NCI-H82 (cell line): ENCODE measurements around the gene ZBTB16.
A peak's percentile ranks its signal among the peaks of the same experiment; 100 is the strongest.
"Not testable (repeated sequence)": the region's sequence is repeated elsewhere in the genome, so short reads cannot be mapped to it uniquely, and the experiment has no call there.

Experiments used
- DNase-seq: peaks from one replicate; lab custom pipeline; 2025; lab: John Stamatoyannopoulos, UW

ZBTB16 gene

DNA sequence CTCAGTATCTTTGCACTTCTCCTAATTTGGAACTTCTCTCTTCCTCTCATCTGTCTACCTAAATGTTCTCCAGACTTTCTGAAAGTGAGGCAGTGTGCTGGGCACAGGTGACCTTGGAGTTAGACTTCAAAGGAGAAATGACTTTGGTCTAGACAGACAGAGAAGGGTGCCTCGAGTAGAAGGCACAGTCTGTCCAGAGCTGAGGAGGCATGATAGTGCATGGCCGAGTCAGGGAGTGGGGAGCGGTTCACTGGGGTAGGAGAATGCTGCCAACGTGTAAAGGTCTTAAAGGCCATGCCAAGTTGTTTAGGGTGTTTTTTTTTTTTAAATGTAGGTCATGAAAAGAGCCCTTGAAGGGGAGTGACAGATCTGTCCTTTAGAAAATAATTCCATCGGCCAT lies 17.3 kb upstream of the ZBTB16 start:
- no peak for DNase-seq

DNA sequence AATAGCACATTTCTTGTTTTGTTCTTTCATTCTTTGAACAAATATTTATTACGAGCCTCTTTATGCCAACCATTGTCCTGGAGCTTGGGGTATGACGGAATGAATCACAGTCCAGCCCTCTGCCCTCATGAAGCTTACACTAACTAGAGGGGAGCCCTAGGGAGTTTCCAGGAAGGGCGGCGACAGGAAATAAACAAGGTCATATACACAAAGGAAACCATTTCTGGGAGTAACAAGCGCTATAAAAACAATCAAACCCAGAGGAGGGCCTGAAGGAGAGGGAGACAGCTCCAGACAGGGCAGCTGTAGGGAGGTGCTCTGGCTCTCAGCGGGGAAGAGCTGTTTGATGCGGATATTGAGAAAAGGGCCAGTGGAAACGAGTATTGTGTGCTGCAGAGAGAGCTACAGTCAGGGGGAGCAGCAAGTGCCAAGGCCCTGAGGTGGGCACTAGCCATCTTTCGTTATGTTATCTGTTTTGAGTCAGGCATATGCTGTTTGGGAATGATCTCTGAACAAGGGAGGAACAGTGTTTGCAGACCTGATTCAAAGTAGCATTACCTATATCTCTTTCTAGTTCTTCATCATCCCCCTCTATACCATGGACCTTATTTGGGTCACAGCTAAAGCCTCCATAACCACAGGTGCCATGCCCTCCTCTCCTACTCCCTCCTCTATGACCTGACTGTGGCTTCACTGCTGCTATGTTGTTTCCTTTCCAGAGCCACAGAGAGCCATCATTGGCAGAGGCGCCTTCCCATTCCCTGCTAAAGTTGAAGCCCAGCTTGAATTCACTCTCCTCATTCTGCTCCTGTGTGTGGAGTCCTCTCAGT lies 15.3 kb upstream of the ZBTB16 start:
- no peak for DNase-seq

DNA sequence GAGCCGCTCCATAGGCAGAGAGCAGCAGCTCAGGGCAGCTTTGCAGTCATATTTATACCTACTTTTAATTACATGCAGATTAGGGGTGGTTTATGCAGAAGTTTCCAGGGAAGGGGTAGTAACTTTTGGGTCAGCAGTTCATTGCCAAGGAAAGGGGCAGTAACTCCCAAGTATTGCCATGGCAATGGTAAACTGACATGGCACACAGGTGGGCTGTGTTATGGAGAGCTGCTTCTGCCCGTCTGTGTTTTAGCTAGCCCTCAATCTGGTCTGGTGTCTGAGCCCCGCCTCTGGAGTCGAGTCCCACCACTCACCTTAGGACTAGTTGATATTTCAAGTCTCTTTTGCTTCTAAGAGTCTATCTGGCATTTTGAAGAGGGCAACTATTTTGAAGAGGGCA lies 12.2 kb upstream of the ZBTB16 start:
- no peak for DNase-seq

DNA sequence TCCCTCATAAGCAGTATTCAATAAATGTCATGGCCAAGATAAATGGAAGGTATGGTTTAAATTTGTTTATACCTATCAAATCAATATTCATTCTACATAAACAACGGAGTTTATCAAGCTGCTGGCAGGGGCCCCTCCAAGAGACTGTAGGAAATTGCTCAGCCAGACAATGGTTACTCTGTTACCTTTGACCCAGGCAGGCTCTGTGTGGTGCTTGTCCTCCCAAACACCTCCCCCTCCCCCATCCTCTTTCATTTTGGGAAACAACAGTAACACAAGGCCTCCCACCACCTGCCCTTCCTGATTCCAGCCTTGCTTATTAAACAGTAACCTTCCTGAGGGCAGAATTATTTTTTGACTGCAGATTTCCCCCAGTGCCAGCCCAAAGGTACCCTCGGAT lies 10.5 kb upstream of the ZBTB16 start:
- DNase-seq = no peak

DNA sequence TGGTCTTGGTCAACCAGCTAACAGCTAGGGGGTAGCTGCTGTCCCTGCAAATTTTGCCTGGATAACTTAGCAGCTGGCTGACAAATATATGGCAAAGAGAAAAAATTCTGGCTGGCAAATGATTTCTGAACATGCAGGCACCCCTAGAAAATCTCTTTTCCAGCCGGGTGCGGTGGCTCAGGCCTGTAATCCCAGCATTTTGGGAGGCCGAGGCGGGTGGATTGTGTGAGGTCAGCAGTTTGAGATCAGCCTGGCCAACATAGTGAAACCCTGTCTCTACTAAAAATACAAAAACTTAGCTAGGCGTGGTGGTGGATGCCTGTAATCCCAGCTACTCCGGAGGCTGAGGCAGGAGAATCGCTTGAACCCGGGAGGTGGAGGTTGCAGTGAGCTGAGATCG lies 9.7 kb upstream of the ZBTB16 start:
- DNase-seq = not testable (repeated sequence)

DNA sequence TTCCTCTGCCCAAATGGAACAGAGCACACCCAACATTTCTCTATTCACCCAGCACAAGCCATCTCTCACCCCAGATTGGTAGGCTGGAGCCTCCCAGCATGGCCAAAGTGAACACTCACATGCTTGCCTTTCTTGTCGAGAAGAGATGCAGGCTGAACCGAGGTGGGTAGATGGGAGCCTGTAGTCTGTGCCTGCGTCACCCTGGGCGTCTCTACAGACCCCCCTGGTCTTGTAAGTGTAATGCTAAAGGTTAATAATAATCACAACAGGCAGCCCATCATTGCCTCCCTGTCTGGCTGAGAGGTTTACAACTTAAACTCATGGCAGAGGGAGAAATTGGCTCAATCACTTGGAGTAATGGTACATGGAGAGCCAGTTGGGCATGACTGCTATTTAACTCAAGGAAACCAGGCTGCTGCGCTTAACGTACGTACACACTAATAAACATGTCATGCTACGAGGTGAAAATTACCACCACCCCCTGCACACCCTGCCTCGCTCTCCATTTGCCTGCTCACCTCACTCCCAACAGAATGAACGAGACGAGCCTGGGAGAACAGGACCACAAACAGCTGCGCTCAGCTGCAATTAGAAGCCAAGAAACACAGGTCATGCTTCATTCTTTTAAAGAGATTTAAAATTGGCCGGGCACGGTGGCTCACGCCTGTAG lies 9.1 kb upstream of the ZBTB16 start:
- DNase-seq = no peak

DNA sequence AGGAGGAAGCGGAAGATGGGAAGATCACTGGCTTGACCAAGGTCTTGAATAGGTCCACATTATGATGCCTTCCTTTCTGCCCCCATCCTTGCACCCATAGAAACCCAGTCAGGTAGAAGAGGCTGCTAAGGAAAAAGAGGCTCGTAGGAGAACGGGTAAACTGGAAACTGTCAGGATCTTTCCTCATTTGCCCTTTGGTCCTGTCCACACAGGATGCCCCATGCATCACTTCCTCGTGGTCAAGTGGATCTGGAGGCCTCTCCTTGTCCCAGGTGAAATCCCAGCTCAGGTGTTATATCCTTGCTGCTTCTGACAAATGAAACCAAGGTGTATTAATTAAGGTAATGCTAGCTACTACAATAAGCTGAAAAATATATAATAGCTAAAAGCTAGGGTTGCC lies 8.0 kb upstream of the ZBTB16 start:
- DNase-seq = no peak

DNA sequence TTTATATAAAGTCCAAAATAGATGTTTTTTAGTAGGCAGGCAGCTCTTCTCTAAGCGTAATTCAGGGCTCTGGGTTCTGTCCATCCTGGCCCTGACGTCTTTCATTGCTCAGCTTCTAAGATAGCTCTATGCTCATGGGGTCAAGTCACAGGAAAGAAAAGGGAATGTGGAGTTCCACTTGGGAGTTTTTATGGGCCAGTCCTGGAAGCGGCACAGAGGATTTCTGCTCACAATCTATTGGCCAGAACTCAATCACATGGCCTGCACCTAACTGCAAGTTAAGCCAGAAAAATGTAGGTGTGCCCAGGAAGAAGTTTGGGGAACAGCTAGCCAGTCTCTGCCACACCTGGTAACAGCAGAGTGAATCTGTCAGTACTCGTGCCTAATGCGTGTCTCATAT lies 7.4 kb upstream of the ZBTB16 start:
- DNase-seq = no peak

DNA sequence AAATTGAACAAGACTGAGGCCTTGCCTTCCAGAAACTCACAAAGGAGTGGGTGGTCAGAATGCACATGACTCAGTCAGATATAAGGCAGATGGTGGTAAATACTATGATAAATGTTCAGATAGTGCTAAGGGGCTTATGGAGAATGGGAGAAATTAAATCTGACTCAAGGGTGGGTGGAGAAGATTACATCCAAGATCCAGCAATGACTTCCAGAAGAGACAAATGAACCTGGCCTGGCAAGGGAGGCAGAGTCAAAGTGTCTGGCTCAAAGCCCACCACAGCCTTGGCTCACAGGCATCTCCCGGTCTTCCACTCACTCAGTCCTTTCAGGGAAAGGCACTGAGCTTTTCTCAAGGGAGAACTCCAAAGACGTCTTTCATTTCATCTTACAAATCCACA lies 6.1 kb upstream of the ZBTB16 start:
- peak; percentile 41 for DNase-seq

DNA sequence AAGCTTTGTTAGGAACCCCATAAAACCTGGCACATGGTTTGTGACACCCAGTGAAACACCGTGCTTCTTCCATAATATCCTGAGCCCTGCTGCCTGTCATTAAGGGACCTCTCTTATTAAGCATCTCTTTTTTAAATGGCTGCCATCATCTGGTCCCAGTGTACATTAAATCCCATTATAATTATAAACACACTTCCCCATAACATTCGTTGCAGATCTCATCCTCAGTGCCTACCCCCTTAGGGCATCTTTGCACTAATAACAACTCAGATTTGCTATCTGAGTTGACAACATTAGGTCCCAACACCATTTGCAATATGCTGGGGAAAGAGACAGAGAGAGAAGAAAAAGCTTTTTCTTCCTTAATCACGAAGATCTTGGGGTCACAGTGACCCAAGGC lies 4.7 kb upstream of the ZBTB16 start:
- DNase-seq = no peak

DNA sequence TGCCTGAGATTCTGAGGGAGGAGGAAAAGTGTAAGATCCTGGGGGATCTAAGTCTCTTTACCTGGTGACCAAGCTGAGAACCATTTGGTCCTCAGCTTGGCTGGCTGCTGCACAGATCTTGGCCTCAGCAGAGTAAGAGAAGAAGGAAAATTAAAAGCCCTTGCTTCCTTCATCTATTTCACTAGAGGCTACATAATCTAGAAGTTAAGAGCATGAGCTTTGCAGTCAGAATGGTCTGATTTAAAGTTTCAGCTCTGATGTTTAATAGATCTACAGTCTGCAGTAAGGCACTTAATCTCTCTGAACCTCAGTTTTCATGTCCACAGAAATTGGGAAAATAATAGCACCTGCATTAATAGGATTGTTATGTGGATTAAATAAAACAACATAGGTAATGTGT lies 3.1 kb upstream of the ZBTB16 start:
- DNase-seq = no peak

DNA sequence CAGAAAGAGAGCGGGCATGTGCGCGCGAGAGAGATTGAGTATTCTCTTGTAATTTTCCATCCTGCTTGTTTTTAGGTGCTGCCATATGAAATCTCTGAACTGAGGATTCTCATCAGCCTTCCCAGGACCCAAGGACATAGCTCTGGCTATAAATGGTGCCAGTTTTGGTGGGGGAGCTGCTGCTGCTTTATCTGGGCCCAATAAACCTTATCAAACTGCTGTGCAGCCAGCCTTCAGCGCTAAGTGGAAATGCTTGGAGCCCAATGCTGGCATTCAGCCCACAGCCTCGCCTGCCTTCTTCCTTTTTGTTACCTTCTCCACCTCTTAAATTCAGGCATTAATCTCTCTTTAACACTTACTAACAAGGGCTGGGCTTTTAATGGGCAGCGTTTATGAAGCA lies 2.4 kb upstream of the ZBTB16 start:
- DNase-seq = no peak

DNA sequence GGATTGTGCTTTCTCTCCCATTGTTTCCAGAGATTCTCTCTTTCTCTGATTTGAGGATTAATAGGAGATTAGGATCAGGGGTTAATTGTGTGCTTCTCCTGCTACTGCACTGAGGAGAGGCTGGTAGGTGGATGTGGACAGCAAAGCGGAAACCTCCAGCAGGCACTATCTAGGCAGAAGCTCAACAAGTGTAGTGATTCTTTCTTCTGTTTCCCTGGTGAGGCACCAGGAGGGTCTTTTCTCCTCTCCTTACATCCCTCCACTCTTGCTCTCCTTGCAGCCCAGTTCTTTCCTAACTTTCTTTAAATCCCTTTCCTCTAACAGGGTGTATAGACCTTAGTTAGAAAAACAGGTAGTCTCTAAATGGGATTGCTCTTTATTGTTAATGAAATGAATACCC lies 1.9 kb upstream of the ZBTB16 start:
- DNase-seq = peak; percentile 78

DNA sequence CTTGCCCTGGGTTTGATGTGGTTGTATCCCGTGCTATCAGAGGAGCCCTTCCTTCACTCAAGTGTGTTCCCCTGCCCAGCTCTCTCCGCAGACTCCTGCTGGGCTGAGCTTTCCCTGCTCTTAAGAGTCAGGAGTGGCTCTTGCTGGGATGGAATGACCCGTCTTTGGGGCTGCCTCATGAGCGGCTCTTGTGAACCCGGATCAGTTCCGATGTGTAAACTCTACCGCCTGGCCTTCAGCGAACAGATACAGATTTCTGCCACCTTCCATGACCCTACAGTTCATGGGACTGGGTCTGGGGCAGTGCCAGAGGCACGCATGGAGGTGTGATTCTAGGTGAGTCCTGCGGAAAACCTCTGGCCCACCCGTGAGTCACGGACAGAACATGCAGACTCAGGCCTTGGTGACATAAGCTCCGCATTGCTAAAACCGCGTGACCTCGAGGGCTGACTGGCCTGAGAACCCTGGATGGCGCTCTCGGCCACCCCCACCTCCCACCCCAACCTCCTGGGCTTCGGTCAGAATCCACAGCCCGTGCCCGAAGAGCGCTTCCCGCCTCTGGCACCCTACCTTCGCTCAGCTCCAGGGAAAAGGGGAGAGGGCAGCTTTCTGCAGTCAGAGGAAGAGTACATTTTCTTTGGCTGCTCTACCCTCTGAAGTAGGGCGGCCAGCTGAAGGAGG lies 1.3 kb upstream of the ZBTB16 start:
- no peak for DNase-seq

DNA sequence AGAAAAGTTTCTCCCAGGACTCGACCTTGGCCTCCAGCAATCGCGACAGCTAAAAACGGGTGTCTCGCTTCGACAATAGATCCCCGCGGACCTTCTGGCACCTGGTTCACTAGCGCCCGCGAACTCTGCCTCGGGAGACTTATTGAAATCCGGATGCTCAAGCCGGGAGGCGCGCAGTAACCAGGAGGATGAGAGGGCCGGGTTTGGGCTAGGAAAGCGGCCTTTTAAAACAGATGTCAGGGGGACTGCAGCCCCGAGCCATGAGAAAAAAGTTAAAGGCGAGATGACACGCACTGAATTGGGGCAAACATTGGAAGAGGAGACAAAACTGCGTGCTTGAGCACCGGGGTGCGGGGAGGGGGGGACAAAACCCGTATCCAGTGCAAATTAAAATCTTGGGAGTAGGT lies 637 bp upstream of the ZBTB16 start:
- peak; percentile 39 for DNase-seq

DNA sequence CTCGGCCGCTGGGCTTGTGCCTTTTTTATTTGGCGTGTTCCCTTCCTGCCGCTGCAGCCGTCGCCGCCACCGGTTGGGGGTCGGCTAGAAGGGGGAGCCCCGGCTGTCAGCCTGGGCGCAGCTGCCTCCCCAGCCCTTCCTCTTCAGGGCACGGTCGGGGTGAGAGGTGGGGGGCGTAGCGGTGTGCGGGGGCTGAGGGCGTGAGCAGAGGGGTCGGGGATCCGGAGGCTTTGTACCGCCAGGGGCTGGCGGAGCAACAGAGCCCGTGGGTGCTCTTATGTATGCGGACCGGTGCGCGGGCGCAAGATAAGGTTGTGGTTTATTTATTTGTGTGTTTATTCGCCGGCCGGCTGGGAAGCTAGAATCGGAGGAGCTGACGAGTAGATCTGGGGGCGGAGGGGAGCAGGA lies 477 bp downstream of the ZBTB16 start:
- DNase-seq = peak; percentile 58

DNA sequence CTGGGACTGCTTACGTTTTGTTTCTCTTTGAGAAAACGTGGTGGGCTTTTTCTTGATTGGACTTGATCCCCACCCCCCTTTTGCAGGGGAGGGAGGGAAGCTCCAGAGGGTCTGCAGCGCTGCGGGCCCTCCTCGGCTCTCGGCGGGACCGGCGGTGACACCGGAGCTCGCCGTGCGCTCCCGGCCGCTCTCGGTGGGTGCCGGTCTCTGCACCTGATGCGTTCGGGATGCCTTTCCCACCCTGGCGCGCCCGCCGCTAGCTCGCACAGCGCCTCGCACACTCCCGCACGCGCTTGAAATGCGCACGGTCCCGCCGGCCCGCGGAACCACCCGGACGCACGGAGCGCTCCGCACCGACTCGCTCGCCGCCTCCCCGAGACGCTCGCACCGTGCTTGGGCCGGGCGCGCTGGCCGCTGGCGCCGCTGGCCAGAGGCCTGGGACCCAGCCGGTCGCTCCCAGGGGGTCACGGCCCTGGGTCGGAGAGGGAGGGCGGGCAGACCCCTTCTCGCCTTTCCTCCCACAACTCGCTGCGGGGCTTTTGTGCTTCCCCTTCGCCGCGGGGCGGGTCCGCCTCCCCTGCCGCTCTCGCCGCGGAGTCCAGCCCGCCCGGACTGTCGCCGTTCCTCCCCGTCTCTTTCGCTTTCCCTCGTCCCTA lies 1.0 kb downstream of the ZBTB16 start:
- peak; percentile 58 for DNase-seq

DNA sequence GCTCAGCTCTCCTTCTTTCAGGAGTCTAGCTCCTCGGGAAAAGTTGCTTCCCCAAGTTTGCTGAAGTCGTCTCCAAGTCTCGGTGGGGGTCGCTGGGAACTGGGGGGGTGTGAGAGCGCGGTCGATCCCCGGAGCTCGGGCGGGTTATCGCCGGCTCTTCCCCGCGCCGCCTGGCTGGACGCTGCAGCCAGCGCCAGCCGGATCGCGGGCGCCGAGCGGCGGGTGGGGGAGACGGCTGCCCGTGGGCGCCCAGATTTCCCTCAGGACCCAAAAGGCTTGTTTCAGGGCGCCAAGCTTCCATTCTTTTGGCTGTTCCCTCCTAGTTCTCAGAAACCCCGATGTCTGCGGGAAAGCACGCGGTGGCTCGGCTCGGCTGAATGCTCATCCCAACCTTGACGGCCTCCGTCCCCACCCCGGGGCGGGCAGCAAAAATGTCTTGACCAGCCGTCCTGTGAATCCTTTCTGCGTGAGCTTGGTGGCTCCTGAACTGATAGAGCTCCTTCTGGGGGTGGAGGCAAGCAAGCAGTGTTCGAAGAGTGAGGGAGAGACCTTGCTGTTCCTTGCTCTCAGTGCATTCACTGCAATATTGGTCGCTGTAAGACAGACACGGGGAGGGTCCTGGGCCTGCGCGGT lies 1.7 kb downstream of the ZBTB16 start:
- peak; percentile 25 for DNase-seq

DNA sequence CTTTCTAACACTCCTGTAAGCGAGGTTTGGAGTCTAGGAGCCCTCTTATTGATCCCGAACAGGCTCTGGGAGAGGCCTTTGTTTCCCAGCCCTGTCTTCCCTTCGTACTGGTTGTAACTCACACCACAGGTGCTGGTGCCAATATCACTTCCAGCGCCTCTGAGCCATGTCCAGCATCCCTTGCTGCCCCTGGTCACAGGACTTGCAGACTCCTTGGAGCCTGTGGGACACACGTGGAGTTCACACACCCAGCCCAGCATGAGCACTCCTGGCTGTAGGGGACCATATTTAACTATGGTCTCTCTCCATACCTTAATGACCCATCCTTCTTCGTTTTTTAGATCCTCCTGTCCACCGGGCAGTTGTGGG lies 2.2 kb downstream of the ZBTB16 start:
- no peak for DNase-seq

DNA sequence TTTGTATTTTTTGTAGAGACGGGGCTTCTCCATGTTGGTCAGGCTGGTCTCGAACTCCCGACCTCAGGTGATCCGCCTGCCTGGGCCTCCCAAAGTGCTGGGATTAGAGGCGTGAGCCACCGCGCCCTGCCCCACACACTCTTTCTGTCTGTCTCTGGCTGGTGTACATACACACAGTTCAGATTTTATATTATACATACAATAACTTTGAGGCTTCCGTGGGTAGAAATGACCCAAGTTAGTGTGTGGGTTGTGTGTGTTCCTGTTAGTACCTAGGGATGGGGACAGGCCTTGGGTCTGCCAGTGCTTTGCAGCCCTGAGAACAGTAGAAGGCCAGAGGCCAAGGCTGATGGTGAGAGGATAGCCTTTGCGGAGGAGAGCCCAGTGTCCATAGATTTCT lies 2.8 kb downstream of the ZBTB16 start:
- no peak for DNase-seq

DNA sequence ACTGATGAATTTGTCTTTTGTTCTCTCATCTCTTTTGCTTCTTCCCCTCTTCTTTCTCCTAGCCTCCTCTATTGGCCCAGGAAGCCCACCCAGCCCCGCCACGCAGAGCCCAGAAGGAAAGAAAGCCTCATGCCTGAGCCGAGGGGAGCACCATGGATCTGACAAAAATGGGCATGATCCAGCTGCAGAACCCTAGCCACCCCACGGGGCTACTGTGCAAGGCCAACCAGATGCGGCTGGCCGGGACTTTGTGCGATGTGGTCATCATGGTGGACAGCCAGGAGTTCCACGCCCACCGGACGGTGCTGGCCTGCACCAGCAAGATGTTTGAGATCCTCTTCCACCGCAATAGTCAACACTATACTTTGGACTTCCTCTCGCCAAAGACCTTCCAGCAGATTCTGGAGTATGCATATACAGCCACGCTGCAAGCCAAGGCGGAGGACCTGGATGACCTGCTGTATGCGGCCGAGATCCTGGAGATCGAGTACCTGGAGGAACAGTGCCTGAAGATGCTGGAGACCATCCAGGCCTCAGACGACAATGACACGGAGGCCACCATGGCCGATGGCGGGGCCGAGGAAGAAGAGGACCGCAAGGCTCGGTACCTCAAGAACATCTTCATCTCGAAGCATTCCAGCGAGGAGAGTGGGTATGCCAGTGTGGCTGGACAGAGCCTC lies 3.8 kb downstream of the ZBTB16 start:
- no peak for DNase-seq

DNA sequence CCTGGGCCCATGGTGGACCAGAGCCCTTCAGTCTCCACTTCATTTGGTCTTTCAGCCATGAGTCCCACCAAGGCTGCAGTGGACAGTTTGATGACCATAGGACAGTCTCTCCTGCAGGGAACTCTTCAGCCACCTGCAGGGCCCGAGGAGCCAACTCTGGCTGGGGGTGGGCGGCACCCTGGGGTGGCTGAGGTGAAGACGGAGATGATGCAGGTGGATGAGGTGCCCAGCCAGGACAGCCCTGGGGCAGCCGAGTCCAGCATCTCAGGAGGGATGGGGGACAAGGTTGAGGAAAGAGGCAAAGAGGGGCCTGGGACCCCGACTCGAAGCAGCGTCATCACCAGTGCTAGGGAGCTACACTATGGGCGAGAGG lies 4.3 kb downstream of the ZBTB16 start:
- no peak for DNase-seq
